HG03432 (cell line): ENCODE measurements around the gene RAB40C.

Source experiments
- ATAC-seq: cut with Tn5 transposase; IDR thresholded peaks from one replicate; pipeline ENCODE4 v1.9.1; 2021; ENCODE audit warnings: mild to moderate bottlenecking, moderate library complexity; ENCODE audit not compliant: unreplicated experiment

RAB40C gene

GRCh38 chr16:574021-574760 is 15.7 kb upstream of the RAB40C start:
- ATAC-seq, result no peak

- no peak for ATAC-seq
Observed at GRCh38 chr16:575354-576196, 14.3 kb upstream of the RAB40C start.

- ATAC-seq, result no peak
Observed at GRCh38 chr16:576197-576822, 13.6 kb upstream of the RAB40C start.

- no peak for ATAC-seq
Observed at GRCh38 chr16:576823-577201, 13.1 kb upstream of the RAB40C start.

- ATAC-seq, result no peak
Observed at GRCh38 chr16:577796-578195, 12.1 kb upstream of the RAB40C start.

- no peak for ATAC-seq
Observed at GRCh38 chr16:578232-578869, 11.5 kb upstream of the RAB40C start.

- no peak for ATAC-seq
Observed at GRCh38 chr16:578870-579405, 10.9 kb upstream of the RAB40C start.

GRCh38 chr16:580141-580945 is 9.5 kb upstream of the RAB40C start:
- ATAC-seq, result no peak

GRCh38 chr16:580946-581498 is 8.8 kb upstream of the RAB40C start:
- ATAC-seq, result no peak

- no peak for ATAC-seq
Observed at GRCh38 chr16:582218-582613, 7.7 kb upstream of the RAB40C start.

GRCh38 chr16:582614-583331 is 7.1 kb upstream of the RAB40C start:
- no peak for ATAC-seq

- no peak for ATAC-seq
Observed at GRCh38 chr16:583470-583814, 6.4 kb upstream of the RAB40C start.

GRCh38 chr16:583815-584591 is 5.9 kb upstream of the RAB40C start:
- ATAC-seq, result no peak

GRCh38 chr16:585351-585750 is 4.5 kb upstream of the RAB40C start:
- no peak for ATAC-seq

- no peak for ATAC-seq
Observed at GRCh38 chr16:586047-586644, 3.7 kb upstream of the RAB40C start.

GRCh38 chr16:586645-587590 is 2.9 kb upstream of the RAB40C start:
- no peak for ATAC-seq

- no peak for ATAC-seq
Observed at GRCh38 chr16:588639-588888, 1.3 kb upstream of the RAB40C start.
